RPMI7951 (cell line): ENCODE data around the gene BCL6B. TPM values are rescaled to one million over a fixed set of nuclear protein-coding genes. Genes with fewer than 3 reads are reported as not detected.

Source experiments
- DNase-seq: peaks from one replicate; pipeline ENCODE4 v3.0.0-alpha.2; 2012; ENCODE audit warnings: low read depth
- total RNA-seq: library from RNA; depleted of rRNA; stranded (reverse); fragments of >200 nt; shearing (Covaris generic); gene quantifications from 2 replicates; pipeline ENCODE4 v1.2.3, GENCODE V29; 2014; rRNA removed

Gene BCL6B
- total RNA-seq, 1 experiment from 2014 or later: not detected

DNA sequence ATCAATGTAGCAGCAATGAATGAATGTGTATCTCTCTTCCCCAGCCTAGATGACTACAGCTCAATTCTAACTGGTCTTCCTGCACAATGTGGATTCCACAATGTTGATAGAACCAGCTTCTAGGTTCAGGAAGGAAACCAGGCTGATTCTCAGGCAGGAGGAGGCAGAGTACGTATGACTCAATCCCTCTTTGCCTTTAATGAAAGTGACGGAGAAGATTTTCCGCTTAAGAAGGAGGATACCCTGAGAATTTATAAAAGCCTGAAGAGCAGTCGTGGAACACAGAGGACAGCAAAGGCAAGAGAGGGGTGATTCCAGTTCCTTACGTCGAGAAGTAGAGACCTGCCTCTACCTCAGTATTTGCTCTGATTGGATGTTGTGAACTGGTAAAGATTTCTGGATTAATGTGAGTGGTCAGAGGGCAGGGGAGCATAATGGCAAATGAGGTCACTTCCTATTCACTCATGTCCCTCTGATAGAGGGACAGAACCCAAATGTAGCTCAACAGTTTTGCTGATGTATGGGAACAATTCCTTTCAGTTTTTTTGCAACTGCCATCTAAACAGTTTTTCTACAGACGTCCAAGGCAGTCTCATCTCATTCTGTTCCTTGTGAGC is 36.1 kb downstream of the BCL6B start:
- peak; percentile 48 for DNase-seq

- peak; percentile 89 for DNase-seq
Observed at GRCh38 chr17:7060165-7060891, 37.5 kb downstream of the BCL6B start.

DNA sequence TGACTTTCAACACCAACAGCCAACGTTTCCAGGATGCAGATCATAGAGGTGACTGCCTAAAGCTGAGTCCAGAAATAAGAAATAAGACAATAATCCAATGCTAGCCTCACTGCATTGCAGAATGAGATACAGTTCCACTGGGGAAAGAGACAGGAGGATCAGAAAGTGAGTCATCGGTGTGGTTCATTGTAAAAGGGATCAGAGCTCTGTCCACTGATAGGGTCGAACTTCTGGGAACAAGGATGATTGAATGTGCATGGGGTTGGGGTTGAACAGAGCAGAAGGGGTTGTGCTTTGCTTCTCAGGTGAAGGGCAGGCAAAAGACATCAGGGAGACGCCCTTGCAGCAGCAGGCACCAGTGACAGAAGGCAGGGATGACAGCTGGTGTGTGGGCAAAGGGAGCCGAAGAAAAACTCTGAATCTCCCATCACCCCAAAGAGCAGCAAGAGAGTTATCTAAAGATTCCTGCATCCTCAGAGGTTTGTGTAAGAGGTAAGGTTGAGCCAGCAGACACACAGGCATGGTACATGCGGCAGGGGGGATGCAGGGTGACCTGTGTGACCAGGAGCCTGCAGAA is 40.8 kb downstream of the BCL6B start:
- DNase-seq: peak; percentile 26

DNA sequence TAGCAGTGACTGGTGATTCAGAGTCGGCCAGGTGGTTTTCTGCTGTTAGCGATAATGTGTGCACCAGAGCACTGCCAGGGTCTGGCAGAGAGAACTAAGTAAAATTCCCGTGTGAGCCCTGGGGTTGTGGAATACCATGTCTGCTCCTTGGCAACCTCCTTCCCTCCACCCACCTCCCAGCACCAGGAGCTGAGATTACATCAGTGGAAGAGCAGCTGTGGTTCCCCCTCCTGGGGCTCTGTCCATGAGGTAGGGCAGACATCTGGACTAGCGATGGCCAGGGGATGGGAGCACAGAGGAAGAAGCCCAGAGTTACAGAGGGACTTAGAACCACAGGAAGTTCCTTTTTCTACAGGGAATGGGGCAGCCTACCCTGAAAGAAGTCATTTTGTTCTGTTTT is 41.4 kb downstream of the BCL6B start:
- DNase-seq: peak; percentile 72

GRCh38 chr17:7067198-7067597 is 44.3 kb downstream of the BCL6B start:
- no peak for DNase-seq

DNA sequence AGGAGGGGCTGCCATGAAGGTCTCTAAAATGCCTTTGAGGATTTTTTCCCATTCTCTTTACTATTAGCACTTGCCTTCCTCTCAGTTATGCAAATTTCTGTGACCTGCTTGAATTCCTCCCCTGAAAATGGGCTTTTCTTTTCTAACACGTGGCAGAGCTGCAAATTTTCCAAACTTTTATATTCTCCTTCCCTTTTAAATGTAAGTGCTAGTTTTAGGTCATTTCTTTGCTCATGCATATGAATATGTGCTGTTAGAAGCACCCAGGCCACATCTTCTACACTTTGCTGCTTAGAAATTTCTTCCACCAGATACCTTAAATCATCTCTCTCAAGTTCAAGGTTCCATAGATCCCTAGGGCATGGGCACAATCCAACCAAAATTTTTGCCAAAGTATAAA is 45.4 kb downstream of the BCL6B start:
- no peak for DNase-seq

DNA sequence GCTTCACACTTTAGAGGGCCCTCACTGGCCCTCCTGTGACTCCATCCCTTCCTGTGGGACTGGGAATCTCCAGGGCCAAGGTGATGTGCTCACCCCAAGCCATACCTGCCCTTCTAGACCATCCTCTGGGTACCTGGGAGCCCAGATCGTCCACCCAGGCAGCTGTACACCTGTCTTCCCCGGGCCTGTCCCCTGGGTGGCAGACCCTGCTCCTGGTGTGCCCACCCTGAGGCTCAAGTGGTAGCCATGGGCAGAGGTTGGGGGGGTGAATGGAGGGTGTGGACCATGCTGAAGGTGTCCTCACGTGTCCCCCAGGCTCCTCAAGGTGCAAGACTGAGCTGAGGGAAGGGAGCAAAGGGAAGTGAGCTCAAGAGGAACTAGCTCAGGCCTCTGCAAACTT is 47.9 kb downstream of the BCL6B start:
- DNase-seq: no peak

- DNase-seq: no peak
Observed at GRCh38 chr17:7072406-7072805, 49.6 kb downstream of the BCL6B start.

DNA sequence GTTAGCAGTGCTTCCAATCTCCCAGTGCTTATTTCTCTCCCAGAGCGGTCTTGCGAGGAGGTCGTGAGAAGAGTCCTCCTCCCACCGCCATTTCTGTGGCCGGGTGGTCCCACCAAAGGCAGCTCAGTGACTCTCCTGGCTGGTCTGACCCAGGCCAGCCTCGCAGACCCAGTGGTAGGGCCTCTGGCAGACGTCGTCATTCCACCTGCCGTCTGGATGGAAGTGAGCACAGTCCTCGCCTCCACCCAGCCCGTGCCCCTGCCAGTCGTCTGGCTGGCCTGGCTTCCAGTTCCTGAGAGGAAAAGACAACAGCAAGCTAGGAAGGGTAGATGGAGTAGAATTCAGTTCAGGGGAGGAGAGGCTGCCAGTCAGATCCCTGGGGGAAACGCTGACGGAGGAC is 52.1 kb downstream of the BCL6B start:
- DNase-seq: no peak

DNA sequence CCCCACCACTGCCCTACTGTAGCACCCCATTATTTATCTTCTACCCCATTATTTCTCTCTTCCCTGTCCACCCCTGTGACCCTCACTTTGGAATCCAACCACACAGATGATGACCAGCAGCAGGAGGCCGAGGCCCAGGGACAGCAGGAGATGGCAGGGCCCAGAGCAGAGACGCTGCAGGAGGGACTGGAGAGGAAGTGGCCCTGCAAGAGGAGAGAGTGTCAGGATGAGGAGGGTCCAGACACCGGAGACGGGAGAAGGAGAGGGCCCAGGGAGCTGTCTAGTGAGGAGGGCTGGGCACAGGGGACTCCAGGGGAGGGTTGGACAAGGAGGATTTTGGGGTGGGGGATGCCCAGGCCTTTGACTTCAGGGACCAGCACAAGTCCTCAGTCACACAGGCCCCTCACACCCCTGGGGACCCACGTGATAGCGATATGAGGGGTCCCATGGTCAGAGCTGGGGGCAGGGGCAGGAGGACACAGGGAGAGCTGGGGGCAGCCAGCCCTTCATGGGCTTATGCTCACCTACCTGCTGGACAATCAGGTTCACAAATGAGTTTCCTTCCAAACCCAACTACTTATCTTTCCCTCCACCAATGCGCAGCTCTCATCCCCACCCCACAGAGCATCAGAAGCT is 55.2 kb downstream of the BCL6B start:
- DNase-seq: no peak

DNA sequence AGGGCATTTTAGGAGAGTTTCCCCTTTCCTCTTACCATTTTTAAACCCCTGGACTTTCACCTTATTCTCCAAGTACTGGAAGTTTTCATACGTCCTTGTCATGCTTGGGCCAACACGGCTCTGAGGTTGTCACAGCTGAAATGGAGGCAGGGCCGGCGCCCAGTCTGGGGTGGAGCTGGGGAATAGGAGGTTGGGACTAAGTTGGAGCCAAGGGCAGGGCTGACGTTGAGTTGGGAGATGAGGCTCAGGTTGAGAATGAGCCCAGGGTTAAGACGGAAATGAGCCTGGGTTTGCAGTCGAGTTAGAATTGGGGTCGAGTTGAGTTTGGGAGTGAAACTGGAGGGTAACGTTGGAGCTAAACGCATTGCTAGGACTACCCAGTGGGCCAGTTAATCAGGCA is 55.9 kb downstream of the BCL6B start:
- no peak for DNase-seq

Other genes with a start within 250 kb of the BCL6B start
- gene FBXO39, start 246.8 kb upstream of the BCL6B start, total RNA-seq: not detected in 2 replicates
- gene TEKT1, start 191.3 kb upstream of the BCL6B start, total RNA-seq: not detected in 2 replicates
- gene ALOX12, start 27.0 kb upstream of the BCL6B start, total RNA-seq: not detected in 2 replicates
- 156 and 180 TPM in 2 replicates for gene RNASEK, start 10.4 kb upstream of the BCL6B start, total RNA-seq
- 0.12 and 0.20 TPM in 2 replicates for gene SLC16A13, start 13.0 kb downstream of the BCL6B start, total RNA-seq
- gene SLC16A11, start 21.0 kb downstream of the BCL6B start, total RNA-seq: 0.49 TPM in 1 of 2 replicates, not detected in the other
- gene CLEC10A, start 57.2 kb downstream of the BCL6B start, total RNA-seq: not detected in 2 replicates
- gene ASGR2, start 91.8 kb downstream of the BCL6B start, total RNA-seq: not detected in 2 replicates
- gene ASGR1, start 156.3 kb downstream of the BCL6B start, total RNA-seq: not detected in 2 replicates
- gene DLG4, start 196.8 kb downstream of the BCL6B start, total RNA-seq: 6.5 and 6.6 TPM in 2 replicates
- gene ACADVL, start 196.9 kb downstream of the BCL6B start, total RNA-seq: 287 and 295 TPM in 2 replicates
- 24.6 and 25.0 TPM in 2 replicates for gene DVL2, start 211.5 kb downstream of the BCL6B start, total RNA-seq
- gene PHF23, start 216.4 kb downstream of the BCL6B start, total RNA-seq: 24.7 and 40.3 TPM in 2 replicates
- gene GABARAP, start 219.4 kb downstream of the BCL6B start, total RNA-seq: 451 and 468 TPM in 2 replicates
- 37.4 and 38.0 TPM in 2 replicates for gene CTDNEP1, start 228.7 kb downstream of the BCL6B start, total RNA-seq
- gene ELP5, start 229.2 kb downstream of the BCL6B start, total RNA-seq: 23.7 and 28.2 TPM in 2 replicates
- 0.48 and 2.0 TPM in 2 replicates for gene CLDN7, start 239.4 kb downstream of the BCL6B start, total RNA-seq